Mammary epithelial cell (primary cell): ENCODE results near the gene ANKRD60.

Experiments
- CTCF ChIP-seq, 2 donors: IDR thresholded peaks in 1 of 2; conservative IDR thresholded peaks in 1 of 2; 2 replicates each; pipeline ENCODE4 v1.5.1; 2011 to 2012; ENCODE audit warnings: inconsistent platforms in 2 of 2, low read length in 2 of 2, mild to moderate bottlenecking in 2 of 2, control low read depth in 1 of 2, low read depth in 1 of 2; ENCODE audit not compliant: insufficient read depth in 1 of 2; ENCODE audit errors: extremely low read depth in 1 of 2
- EZH2 ChIP-seq: IDR thresholded peaks from 2 replicates; pipeline ENCODE4 v1.6.1; 2012; ENCODE audit warnings: low read length, inconsistent platforms, borderline replicate concordance

GRCh38 chr20:58196402-58197184 is 31.9 kb downstream of the ANKRD60 start:
- TF ChIP-seq CTCF (conservative IDR thresholded peaks at IDR 0.05 in 1 of 2, IDR thresholded peaks at IDR 0.05 in 1 of 2; ENCODE audit: extremely low read depth in 1 of 2, insufficient read depth in 1 of 2, low read depth in 1 of 2, low read length in 2 of 2) (no peak), EZH2 (no peak)
